BJ (cell line): ENCODE measurements around the gene DENND5B. TPM values are rescaled to one million over a fixed set of nuclear protein-coding genes. Genes with fewer than 3 reads are reported as not detected.

Experiments
- CTCF ChIA-PET: fragments of 350-600 bp; formaldehyde crosslinking; extraction: SDS; loops from one replicate; lab custom pipeline; 2021; ENCODE audit warnings: antibody characterized with exemption, inconsistent platforms; lab: Yijun Ruan, JAX
- POLR2A ChIA-PET: fragments of 300-600 bp; sonication (Branson Sonifier 250); formaldehyde crosslinking; extraction: SDS; loops from one replicate; lab custom pipeline; 2021; ENCODE audit warnings: antibody characterized with exemption; lab: Charles Lee
- DNase-seq: peaks from one replicate; pipeline ENCODE4 v3.0.0-alpha.2; 2011; ENCODE audit warnings: low read depth
- H3K27me3 ChIP-seq: 2 replicates; pipeline ENCODE4 v1.6.0; 2011; ENCODE audit warnings: low read length; ENCODE audit not compliant: control insufficient read depth, insufficient read depth
- H3K36me3 ChIP-seq: 2 replicates; pipeline ENCODE4 v1.5.1; 2011; ENCODE audit warnings: low read length; ENCODE audit not compliant: control insufficient read depth, insufficient read depth
- H3K4me3 ChIP-seq: 2 replicates; pipeline ENCODE4 v1.5.1; 2011; ENCODE audit warnings: low read depth, mild to moderate bottlenecking, control low read depth, low read length
- polyA plus RNA-seq: library from polyadenylated mRNA; depleted of rRNA; stranded (reverse); fragments of >200 nt; gene quantifications from 2 replicates; pipeline ENCODE4 v1.2.3, GENCODE V29; 2011
- TF ChIP-seq, protein P1 (sequence below): IDR thresholded peaks from 2 replicates; pipeline ENCODE4 v1.5.1; 2011; ENCODE audit warnings: low read depth, mild to moderate bottlenecking, control low read depth, inconsistent platforms, low read length, moderate library complexity; ENCODE audit not compliant: insufficient read depth

Gene DENND5B
- polyA plus RNA-seq, 1 experiment = 5.4 TPM

DNA sequence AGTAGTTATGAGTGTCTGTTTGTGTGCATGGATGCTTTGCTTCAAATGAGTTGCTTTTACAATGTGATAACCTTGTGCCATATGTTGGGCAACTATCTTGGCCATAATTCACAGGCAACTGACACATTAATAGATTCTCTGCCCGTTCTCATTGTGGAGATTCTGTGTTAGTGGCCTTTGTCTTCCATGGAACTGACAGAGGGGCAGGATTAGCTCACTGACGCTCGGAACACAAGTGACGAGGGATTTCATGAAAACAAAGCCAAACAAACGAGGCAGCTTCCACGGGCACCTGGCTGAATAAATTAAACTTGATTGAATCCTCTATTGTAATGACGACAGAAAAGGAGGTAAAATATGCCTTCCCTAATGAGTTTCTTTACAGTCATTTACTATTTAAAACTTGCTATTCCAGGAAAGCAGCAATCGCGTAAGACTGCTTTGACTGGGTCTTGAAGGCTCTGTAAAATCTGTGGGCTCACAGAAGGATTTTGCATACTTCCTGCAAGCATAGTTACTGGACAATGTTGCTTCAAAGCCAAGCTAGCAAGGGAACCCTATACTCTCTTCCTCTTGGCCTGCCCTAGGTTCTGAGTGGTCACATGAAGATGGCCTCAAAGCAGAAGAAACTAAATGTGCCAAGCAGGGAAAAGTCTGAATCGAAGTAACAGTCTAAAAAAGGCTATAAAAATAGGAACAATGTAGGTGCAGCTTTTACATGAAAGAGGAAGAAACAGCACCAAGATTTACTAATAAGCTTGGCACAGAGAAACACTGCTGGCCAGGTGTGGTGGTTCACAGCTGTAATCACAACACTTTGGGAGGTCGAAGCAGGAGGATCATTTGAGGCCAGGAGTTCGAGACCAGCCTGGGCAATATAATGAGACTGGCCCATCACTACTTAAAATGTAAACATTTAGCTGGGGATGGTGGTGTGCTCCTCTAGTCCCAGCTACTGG, 236.9 kb downstream of the DENND5B start:
- ChIA-PET POLR2A (no interaction called here), CTCF (interaction anchor here (1.4 to 1.5 kb wide), 2 partner anchors 11 to 28 kb away, joined by 3 read pairs; partner anchors contain the start of gene SINHCAF)
- TF ChIP-seq, protein P1, sequence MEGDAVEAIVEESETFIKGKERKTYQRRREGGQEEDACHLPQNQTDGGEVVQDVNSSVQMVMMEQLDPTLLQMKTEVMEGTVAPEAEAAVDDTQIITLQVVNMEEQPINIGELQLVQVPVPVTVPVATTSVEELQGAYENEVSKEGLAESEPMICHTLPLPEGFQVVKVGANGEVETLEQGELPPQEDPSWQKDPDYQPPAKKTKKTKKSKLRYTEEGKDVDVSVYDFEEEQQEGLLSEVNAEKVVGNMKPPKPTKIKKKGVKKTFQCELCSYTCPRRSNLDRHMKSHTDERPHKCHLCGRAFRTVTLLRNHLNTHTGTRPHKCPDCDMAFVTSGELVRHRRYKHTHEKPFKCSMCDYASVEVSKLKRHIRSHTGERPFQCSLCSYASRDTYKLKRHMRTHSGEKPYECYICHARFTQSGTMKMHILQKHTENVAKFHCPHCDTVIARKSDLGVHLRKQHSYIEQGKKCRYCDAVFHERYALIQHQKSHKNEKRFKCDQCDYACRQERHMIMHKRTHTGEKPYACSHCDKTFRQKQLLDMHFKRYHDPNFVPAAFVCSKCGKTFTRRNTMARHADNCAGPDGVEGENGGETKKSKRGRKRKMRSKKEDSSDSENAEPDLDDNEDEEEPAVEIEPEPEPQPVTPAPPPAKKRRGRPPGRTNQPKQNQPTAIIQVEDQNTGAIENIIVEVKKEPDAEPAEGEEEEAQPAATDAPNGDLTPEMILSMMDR = no peak
- Histone ChIP-seq H3K27me3 (0 out of 2 replicates have a peak, but pooled peaks cover 3% of the 10 kb centered on the region), H3K4me3 (no peak overlapping the region), H3K36me3 (no peaks in the 10 kb centered on the region)
- no peak for DNase-seq

- CTCF ChIA-PET = interaction anchor here (0.6 to 1.1 kb wide), 4 partner anchors 9 to 22 kb away, joined by 3 to 6 read pairs (median 3); no protein-coding TSS in a partner anchor
- Histone ChIP-seq H3K27me3 (no peaks in the 10 kb centered on the region; the same call in 1 of the 2 replicates), H3K36me3 (no peaks in the 10 kb centered on the region), H3K4me3 (no peak overlapping the region)
- POLR2A ChIA-PET = no interaction called here
- TF ChIP-seq, protein P1 = no peak
- no peak for DNase-seq
These were observed 244.7 kb downstream of the DENND5B start for GRCh38 chr12:31346267-31346666.

DNA sequence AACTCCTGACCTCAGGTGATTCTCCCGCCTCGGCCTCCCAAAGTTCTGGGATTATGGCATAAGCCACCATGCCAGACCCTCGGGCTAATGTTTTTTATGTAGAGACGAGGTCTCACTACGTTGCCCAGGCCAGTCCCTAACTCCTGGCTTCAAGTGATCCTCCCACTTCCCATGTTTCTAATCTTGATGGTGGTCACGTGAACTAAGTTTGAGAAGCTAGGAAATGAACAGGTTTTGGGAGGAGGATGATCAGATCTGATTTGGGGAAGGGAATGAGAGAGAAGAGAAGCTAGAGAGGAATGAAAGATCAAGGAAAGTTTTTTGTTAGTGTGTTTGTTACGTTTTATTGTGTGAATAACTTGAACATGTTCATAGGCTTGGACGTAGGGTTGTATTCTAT, 247.8 kb downstream of the DENND5B start:
- H3K4me3 ChIP-seq = no peak overlapping the region
- TF ChIP-seq, protein P1 = no peak
- no peaks in the 10 kb centered on the region for H3K27me3 ChIP-seq
- no peaks in the 10 kb centered on the region for H3K36me3 ChIP-seq
- DNase-seq = no peak
- ChIA-PET POLR2A (no interaction called here), CTCF (interaction anchor here (1.5 kb wide), 1 partner anchor 11 kb away, joined by 3 read pairs; no protein-coding TSS in a partner anchor)

DNA sequence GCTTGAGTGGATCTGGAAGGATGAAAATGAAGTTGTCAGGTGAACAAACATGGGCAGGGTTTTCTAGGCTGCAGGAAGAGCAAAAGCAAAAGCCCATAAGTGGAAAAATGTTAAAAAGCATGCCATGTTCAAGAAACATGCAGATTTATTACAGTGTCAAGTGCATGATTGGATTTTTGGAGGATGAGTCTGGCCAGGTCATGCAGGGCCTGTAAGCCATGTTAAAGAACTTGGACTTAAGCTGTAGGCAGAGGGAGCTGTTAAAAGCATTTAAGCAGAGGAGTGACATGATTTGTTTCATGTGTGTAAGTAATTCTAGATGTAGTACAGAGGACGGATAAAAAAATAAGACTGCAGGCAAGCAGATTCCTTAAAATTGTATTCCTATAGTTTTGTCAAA, 248.7 kb downstream of the DENND5B start:
- H3K36me3 ChIP-seq = no peaks in the 10 kb centered on the region
- ChIA-PET POLR2A (no interaction called here), CTCF (interaction anchor here (0.6 to 1.5 kb wide), 2 partner anchors 12 to 468 kb away, joined by 3 read pairs; no protein-coding TSS in a partner anchor)
- TF ChIP-seq, protein P1 = no peak
- no peak overlapping the region for H3K4me3 ChIP-seq
- H3K27me3 ChIP-seq = no peaks in the 10 kb centered on the region
- no peak for DNase-seq
